Stimulated activated CD4-positive, alpha-beta T cell treated with anti-CD3 and anti-CD28 coated beads, Interleukin-2, amount 100 ng/mL, for 24 hours (primary cell): ENCODE results near the gene PRXL2C.
A peak's percentile ranks its signal among the peaks of the same experiment; 100 is the strongest.
"Not testable (repeated sequence)": the region's sequence is repeated elsewhere in the genome, so short reads cannot be mapped to it uniquely, and the experiment has no call there.

Experiments
- DNase-seq, 2 donors: peaks; one replicate each; pipeline ENCODE4 v3.0.0-alpha.2; 2020

PRXL2C gene

DNA sequence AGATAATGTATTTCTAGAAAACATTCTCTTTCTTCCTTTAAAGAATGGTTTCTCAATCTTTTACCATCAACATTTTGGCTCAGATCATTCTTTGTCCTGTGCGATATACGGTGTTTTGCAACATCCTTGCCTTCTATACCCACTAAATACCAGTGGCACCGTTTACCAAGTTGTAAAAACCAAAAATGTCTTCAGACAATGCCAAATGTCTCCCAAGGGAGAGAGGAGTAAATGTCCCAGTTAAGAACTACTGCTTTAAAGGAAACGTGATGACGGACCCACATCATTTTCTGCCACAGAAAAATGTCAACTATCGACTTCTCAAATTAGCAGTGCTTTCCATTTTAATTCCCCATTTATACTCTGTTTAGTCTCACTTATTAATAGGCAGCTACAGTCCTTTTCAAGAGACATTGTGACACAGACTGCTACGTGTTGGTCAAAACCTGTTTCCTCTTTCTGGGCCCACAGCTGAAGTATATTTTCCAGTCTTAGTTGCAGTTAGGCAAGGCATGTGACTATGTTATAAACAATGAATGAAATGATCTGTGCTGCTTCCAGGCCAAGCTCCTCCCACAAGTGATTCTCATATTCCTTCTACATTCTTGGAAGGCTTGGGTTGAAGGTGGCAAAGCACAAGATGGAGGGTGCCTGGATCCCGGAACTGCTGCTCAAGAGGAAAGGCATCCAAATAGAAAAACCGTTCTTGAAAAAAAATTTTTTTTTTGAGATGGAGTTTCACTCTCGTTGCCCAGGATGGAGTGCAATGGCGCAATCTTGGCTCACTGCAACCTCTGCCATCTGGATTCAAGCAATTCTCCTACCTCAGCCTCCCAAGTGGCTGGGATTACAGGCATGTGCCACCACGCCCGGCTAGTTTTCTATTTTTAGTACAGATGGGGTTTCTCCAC, 8.8 kb downstream of the PRXL2C start:
- no peak for DNase-seq

DNA sequence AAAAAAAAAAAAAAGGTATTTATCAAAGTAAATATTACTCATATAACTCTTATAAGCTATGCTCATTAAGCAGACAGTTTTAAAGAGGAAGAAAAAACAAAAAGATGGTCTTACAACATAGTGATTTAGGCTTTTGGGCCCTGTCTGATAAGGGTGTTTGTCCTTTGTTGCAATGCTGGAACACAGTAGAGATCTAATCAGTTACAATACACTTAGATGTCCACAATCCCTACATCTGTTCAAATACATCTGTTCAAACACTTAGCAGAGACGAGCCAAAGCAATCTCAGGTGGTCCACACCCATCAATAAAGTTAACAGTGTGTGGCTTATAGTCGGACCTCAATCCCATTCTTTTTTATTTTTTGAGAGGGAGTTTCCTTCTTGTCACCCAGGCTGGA, 11.0 kb downstream of the PRXL2C start:
- no peak for DNase-seq

DNA sequence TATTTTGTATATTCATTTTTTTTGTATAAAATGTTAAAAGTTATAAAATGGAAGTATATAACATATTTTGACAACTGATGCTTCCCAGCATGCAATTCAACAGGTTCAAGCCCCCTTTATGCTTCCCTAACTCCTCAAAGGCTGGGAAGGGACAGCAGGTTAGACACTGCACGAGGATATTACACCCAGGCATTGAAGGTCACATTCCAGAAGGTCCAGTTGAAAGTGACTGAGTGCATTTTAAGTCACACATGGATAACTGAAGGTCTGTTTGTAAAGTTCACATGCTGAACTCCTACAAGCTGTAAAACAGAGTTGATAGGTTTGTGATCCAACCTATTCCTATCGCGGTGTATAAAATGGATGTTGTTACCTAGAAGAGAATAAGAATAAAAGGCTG, 13.6 kb downstream of the PRXL2C start:
- DNase-seq: no peak

DNA sequence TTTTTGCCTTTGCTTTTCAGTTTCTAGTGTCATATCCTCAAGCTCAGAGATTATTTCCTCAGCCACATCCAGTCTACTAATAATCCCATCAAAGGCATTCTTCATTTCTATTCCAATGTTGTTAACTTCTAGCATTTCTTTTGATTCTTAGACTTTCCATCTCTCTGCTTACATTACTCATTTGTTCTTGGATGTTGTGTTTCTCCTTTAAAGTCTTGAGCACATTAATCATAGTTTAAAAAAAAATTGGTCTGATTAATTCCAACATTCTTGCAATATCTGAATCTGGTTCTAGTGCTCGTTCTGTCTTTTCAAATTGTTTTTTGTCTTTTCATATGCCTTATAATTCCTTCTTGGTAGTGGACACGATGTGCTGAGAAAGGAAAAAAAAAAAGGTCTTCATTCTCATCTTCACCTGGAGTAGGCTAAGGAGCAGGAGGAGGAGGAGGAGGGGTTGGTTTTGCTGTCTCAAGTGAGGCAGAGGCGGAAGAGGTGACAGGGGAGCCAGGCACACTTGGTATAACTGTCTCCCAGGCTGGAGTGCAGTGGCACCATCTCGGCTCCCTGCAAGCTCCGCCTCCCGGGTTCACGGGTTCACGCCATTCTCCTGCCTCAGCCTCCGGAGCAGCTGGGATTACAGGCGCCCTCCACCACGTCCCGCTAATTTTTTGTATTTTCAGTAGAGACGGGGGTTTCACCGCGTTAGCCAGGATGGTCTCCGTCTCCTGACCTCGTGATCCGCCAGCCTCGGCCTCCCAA, 16.3 kb downstream of the PRXL2C start:
- no peak for DNase-seq

DNA sequence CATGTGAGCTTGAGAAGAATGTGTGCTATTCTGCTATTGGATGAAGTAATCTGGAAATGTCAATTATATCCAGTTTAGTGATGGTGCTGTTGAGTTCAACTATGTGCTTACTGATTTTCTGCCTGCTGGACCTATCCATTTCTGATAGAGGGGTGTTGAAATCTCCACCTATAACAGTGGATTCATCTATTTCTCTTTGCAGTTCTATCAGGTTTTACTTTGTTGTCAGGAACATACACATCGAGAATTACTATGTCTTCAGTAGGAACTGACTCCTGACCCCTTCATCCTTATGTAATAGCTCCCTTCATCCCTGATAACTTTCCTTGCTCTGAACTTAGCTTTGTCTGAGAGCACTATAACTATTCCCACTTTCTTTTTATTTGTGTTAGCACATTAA, 18.7 kb downstream of the PRXL2C start:
- no peak for DNase-seq

DNA sequence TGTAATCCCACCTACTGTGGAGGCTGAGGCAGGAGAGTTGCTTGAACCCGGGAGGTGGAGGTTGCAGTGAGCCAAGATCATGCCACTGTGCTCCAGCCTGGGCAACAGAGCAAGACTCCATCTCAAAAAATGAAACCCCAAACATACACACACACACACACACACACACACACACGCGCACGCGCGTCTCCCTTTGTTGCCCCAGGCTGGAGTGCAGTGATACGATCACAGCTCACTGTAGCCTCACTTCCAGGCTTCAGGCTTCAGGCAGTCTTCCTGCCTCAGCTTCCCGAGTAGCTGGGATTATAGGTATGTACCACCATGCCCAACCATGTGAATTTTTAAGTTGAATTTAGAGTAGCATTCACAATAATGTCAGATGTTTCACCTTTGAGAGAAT, 21.5 kb downstream of the PRXL2C start:
- DNase-seq: not testable (repeated sequence)

DNA sequence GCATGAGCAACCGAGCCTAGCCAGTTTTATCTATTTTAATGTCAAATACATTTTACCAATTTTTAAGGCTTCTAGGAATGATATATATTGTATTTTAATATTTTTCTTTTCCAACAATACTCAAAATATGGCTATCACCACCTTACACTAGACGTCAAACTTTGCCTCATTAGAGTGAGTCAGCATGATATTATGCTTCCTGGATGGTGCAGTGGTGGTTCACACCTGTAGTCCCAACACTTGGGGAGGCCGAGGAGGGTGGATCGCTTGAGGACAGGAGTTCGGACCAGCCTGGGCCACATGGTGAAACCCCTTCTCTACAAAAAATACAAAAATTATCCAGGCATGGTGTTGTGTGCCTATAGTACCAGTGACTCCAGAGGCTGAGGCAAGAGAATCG, 28.2 kb downstream of the PRXL2C start:
- DNase-seq: no peak

DNA sequence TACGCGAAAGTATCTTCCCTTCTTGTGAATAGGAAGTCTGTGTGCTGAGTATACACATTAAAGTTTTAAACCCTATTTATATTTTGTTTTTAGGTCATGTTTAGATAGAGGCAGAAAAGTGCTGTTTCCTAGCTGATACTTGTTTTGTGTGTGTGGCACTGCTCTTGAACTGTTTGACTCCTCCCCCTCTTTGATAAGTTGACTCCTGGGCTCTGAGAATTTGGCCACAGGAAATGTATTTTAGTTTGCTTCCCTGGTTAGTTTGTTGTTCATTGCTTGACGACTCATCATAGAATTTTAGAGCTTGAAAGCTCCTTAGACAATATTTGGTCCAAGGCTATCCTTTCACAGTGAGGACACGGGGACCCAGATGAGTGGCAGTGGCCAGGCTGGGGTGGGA, 33.5 kb downstream of the PRXL2C start:
- DNase-seq: no peak

DNA sequence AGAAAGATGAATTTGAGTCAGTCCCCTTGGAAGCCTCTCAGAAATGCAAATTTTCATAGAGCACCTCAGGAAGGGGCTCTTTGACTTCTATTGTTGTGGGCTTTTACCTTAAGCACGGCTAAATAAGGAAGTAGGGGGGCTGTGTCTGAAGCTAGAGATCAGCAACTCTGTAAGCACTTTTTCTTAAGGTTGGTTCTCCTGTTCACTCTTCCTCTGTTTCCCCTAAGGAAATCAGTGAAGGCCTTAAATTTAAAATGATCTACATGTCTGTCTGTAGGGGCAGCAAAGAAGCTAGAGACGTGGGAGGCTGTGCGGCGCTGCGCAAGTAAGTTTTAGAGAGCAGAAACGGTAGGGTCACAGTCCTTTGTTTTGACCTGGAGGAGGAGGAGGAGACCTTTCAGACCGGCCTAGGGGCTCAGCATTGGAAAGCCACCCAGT, 34.3 kb downstream of the PRXL2C start:
- DNase-seq: no peak

DNA sequence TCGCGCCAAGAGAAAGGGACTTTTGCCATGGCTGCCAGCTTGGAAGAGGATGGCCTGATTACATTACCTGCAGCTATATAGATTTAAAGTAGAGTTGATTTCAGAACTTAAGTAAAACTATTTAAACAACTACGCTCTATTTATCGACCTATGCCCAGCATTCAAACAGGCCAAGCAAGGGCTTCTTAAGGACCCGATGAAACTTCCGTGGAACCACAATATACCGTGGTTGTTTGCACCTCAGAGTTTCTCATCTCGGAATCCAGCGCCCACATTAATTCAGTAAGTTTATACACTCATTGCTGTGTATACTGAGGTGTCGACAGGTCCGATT, 35.0 kb downstream of the PRXL2C start:
- DNase-seq: no peak

DNA sequence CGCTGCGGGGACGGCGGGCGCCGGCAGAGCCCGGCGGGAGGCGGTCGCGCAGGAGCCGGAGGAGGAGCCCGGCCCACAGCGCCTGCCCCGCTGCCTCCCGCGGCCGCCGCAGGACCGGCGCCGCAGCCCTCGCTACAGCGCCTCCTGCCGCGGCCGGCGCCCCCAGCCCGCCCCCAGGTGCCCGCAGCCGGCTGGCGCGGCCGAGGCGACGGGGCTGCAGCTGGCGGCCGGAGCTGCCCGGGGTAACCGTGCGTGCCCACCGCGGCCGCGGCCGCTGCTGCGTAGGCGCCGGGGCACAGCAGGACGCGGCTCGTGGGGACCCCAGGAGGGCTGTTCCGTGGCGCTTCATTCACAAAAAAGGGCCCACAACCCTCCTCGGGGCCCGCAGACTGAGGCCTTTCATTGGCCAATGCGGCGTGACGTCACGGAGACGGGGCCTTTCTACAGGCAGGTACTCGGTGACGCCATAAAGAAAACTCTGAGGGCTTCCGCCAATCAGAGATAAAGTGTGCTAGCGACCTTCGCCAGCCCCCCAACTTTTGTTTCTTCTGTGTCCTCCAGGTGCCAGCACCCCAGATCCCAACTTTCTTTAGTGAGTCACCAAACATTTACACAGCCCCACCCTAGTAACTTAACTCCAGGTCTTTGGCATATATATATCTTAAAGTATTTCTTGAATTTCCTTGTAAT, 35.5 kb downstream of the PRXL2C start, which contains the start of gene CDC14B:
Gene CDC14B (minus strand): TSS at position 353 of the 690 bp plus-strand sequence. CDS start 465 bp downstream, outside the sequence.
- DNase-seq: peak; percentile 70 to 84

DNA sequence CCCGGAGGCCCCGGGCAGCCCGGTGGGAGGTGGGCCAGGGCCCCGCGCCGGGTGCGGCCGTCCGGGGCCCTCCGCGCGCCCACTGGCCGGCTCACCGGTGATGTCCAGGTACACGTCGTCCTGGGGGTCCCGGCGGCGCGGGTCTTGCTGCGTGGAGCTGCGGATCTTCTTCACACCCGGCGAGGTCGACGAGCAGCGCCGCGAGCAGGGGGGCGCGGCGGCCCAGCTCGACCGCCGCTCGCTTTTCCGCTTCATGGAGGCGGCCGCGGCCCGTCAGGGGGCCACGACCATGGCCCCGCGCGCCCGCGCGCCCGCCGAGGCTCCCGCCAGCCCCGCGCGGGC, 36.0 kb downstream of the PRXL2C start:
- DNase-seq: peak in 1 of 2 donors; percentile 4

DNA sequence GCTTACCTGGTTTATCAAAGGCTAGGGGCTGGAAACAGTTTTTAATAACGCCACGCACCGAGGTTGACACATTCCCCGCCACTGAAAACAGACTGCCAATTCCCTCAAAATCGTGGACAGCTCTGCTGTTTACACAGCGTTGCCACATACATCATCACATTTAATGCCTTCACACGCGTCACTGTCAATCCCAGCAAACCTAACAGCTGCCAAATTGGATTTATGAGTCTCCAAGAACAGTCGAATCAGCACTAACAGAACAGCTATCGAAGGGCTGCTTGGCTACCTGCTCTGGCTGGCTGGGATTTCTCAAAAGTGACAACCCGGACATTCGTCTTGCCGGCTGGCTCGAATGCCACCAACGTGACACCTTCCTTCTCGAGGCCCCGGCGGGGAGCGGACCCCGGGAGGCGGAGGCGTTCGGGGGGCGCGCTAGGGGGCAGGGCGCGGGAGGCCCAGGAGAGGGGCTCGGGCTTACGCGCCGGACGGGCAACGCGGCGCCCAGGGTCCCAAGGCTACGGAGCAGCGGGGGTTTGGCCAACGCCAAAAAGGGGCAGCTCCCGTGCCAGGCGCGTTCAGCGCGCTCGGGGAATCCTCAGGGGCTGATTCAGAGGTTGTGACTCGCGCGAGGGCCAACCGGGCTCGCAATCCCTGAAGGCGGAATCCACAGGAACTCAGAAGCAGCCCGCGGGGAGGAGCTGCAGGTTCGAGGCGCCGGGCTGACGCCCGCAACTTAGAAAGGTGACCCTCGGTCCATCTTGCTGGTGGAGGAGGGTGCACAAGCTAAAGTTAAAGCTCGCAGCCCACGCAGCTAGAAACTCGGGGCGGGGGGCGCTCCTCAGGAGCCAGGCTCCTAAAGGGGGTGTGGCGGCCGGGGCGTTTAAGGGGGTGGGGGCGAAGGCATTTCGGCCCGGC, 36.7 kb downstream of the PRXL2C start:
- DNase-seq: peak; percentile 32 to 38

DNA sequence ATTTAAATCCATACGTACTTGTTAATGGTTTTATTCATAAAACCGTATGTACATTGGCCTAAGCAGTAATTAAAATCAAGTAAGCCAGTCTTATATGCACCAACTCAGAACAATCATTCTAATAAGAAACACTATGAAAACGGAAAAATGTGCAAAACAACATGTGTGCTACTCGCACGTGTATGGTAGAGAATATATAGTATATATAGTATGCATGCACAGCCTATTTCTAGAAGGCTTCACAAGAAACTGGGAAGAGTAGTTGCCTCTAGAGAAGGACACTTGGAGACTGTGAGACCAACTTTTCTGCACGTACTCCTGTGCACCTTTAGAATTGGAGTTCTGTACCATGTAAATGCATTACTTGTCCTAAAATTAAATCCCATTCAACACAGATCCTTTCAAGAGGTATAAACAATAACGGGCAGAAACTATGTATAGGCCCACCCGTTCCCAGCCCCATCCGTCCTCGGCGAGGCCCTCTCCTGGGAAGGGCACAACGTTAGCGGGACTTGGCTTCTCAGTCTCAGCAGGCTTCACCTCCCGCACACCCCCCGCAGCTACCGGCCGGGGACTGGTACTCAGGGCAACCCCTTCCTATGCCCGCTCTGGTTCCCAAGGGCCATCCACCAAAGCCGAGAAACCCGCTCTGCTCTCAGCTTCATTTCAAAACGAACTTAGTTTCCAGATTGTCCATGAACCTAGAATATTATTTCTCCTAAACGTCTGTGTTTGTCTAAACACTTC, 37.5 kb downstream of the PRXL2C start:
- no peak for DNase-seq

DNA sequence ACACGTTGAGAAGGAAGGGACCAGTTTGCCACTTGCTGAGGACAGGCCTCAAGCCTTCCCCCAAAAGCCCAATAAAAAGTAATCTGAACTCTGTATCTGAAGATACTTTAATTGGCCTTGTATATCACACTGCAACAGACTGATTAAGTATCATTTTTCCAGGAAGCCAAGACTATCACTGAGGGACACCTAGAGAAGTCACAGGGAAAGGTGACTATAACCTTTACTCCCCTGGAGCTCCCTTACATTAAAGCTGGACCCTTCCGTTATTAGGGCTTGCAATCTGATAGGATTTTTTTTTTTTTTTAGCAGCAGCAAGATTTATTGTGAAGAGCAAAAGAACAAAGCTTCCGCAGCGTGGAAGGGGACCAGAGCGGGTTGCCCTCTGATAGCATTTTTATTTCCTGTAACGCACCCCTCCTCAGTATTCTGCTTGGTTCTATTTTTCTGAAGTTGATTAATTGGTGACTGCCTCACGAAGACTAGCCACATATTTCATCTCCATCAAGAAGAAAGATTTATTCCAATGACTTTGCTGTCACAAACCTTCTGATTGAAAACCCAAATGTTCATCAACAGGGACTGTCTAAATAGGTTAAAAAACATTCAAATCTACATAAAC, 38.2 kb downstream of the PRXL2C start:
- no peak for DNase-seq

DNA sequence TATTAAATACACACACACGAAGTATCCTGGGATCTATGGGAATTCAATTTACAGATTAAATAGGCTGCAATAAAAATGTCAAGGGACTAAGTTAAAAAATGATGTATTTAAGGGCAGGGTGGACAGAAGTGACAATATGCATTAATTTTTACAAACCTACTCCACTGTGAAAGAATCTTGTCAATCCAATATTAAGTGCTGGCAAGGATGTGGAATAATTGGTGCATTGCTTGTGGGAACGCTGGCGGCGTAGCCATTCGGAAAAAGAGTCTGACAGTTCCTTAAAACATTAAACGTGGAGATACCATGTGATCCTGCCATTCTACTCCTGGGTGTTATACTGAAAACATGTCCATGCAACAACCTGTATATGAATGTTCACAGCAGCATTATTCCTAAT, 39.7 kb downstream of the PRXL2C start:
- no peak for DNase-seq

DNA sequence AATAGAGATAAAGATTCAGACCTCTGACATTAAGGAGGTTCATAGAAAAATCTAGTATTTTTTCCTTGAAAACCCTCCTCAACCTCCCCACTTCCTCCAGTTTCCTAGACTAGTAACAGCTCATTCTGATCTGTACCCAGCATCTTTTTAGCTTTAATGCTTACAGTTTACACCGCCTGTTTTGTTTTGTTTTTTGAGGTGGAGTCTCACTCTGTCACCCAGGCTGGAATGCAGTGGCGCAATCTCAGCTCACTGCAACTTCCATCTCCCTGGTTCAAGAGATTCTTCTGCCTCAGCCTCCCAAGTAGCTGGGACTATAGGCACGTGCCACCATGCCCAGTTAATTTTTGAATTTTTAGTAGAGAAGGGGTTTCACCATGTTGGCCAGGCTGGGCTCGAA, 40.5 kb downstream of the PRXL2C start:
- DNase-seq: not testable (repeated sequence)

DNA sequence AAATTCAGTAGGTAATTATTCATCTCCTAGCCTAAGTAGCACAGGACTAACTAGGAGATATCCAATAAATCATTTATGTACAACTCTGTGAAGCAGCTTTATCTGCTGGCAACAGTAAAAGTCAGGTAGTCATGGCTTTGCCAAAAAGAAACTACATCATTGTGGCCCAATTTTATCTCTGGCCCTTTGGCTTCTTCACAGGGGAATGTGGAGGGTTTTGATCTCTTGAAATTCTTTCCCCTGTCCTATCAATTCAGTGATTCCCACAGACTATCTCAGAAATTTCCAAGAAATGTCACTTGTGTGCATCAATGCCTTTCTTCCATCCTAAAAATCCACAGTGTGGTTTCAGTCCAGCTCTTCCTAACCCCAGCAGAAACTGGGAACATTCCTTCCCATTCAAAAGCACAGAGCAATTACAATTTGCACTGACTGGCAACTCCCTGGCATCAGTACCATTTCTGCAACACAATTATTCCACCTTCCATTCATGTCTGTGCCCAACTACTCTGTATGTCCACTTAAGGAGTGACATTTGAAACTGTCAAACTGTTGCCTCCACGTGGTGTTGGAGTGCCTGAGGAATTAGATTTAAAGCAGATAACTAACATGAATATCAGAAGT, 42.0 kb downstream of the PRXL2C start:
- DNase-seq: no peak

DNA sequence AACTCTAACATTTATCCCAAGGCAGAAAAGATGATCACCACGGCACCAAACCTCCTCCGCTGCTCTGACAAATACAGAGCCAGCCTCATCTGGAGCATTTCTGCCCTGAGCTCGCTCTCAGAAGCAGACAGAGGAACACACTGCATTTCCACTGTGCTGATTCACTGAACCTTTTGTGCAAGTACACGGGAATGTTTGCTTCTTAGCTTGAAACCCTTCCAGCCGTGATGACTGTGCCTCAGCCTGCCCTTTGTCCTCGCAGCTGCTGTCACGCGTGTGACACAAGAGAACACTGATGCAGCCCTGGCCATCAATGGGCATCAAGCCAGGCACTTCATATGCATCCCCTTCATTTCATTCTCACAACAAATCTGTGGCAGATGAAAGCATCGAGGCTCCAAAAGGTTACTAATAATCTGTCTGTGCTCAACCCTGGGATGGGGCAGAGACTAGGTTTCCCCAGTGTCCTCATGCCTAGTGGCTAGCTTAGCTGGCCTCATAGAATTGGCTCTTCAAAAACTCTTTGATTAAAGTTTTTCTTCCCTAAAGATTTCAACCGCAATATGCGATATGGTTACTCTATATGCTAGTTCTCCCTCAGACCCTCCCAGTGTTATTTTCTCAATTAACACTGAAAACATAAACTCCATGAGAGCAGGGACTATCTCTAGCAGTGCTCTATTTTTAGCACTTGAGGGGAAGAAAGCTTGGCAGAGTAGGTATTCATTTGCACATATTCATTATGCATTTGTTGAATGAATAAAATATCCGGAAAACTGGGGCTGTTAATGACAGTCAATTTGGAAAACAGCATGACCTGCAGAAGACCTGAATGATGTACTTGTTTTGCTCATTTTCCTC, 42.8 kb downstream of the PRXL2C start:
- no peak for DNase-seq

DNA sequence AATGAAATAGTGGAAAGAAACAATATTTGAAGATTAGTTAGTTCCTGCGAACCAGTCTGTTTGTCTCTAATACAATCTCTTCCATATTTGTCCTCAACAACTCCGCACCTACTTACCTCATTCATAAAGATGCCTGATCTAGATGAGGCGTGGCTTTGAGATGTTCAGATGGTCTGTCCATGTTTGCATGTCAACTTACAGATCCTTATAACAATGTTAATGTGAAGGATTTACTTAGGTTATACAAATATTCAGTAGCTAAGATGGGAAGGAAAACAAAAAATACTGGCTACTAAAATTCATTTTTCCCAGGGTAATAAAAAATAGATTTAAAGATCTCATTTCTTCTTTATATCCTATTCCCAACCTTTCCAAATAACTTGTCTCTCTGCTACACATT, 43.8 kb downstream of the PRXL2C start:
- no peak for DNase-seq
